ENCODE data around the gene CD83.

Gene CD83

GRCh38 chr6:14118446-14118845 is 874 bp downstream of the CD83 start:
- no peaks in the 10 kb centered on the region for H3K27me3 ChIP-seq (ENCODE audit: insufficient read depth, poor library complexity, severe bottlenecking)
- no peak for TF ChIP-seq GABPA (IDR thresholded peaks at IDR 0.05; ENCODE audit: low read depth)
- no peak for TF ChIP-seq REST (IDR thresholded peaks at IDR 0.05; ENCODE audit: insufficient replicate concordance, low read depth)
- no peak for TF ChIP-seq POLR2AphosphoS5 (IDR thresholded peaks at IDR 0.05; ENCODE audit: low read depth)
- TF ChIP-seq SPI1 (IDR thresholded peaks at IDR 0.05; ENCODE audit: borderline replicate concordance, low read depth) = no peak
- no peak for DNase-seq (ENCODE audit: low read depth in 1 of 2, low spot score in 1 of 2)
- H3K4me3 ChIP-seq (replicated peaks; ENCODE audit: insufficient read depth, low read length) = peak overlapping the region; percentile 68
- no peak overlapping the region for H3K27ac ChIP-seq (replicated peaks)

- TF ChIP-seq GABPA (IDR thresholded peaks at IDR 0.05; ENCODE audit: low read depth) = no peak
- no peak for DNase-seq (ENCODE audit: low read depth in 1 of 2, low spot score in 1 of 2)
- Histone ChIP-seq H3K4me3 (replicated peaks; ENCODE audit: insufficient read depth, low read length) (no peak overlapping the region), H3K27ac (replicated peaks) (no peak overlapping the region), H3K27me3 (ENCODE audit: insufficient read depth, poor library complexity, severe bottlenecking) (no peaks in the 10 kb centered on the region)
Measured at GRCh38 chr6:14119784-14120183, 2.2 kb downstream of the CD83 start.

GRCh38 chr6:14120546-14120945 is 3.0 kb downstream of the CD83 start:
- no peak for DNase-seq (ENCODE audit: low read depth in 1 of 2, low spot score in 1 of 2)
- Histone ChIP-seq H3K27me3 (ENCODE audit: insufficient read depth, poor library complexity, severe bottlenecking) (no peaks in the 10 kb centered on the region), H3K4me3 (replicated peaks; ENCODE audit: insufficient read depth, low read length) (no peak overlapping the region), H3K27ac (replicated peaks) (no peak overlapping the region)
- TF ChIP-seq GABPA (IDR thresholded peaks at IDR 0.05; ENCODE audit: low read depth) = no peak
- no peak for TF ChIP-seq SPI1 (IDR thresholded peaks at IDR 0.05; ENCODE audit: borderline replicate concordance, low read depth)
- no peak for TF ChIP-seq REST (IDR thresholded peaks at IDR 0.05; ENCODE audit: insufficient replicate concordance, low read depth)
- no peak for TF ChIP-seq CTCF (IDR thresholded peaks at IDR 0.05; ENCODE audit: insufficient read depth, low read length)
- no peak for TF ChIP-seq POLR2AphosphoS5 (IDR thresholded peaks at IDR 0.05; ENCODE audit: low read depth)

- peak overlapping the region; percentile 46 for H3K27ac ChIP-seq (replicated peaks)
- H3K4me3 ChIP-seq (replicated peaks; ENCODE audit: insufficient read depth, low read length) = no peak overlapping the region
- no peaks in the 10 kb centered on the region for H3K27me3 ChIP-seq (ENCODE audit: insufficient read depth, poor library complexity, severe bottlenecking)
- no peak for TF ChIP-seq GABPA (IDR thresholded peaks at IDR 0.05; ENCODE audit: low read depth)
- no peak for TF ChIP-seq POLR2AphosphoS5 (IDR thresholded peaks at IDR 0.05; ENCODE audit: low read depth)
- no peak for TF ChIP-seq CTCF (IDR thresholded peaks at IDR 0.05; ENCODE audit: insufficient read depth, low read length)
- no peak for TF ChIP-seq SPI1 (IDR thresholded peaks at IDR 0.05; ENCODE audit: borderline replicate concordance, low read depth)
- TF ChIP-seq REST (IDR thresholded peaks at IDR 0.05; ENCODE audit: insufficient replicate concordance, low read depth) = no peak
- peak; percentile 34 to 82 for DNase-seq (ENCODE audit: low read depth in 1 of 2, low spot score in 1 of 2)
Measured at GRCh38 chr6:14121936-14122344, 4.4 kb downstream of the CD83 start.
